ENCODE measurements around the gene NLGN1.
"Not testable (repeated sequence)": the region's sequence is repeated elsewhere in the genome, so short reads cannot be mapped to it uniquely, and the experiment has no call there.

The NLGN1 gene

DNA sequence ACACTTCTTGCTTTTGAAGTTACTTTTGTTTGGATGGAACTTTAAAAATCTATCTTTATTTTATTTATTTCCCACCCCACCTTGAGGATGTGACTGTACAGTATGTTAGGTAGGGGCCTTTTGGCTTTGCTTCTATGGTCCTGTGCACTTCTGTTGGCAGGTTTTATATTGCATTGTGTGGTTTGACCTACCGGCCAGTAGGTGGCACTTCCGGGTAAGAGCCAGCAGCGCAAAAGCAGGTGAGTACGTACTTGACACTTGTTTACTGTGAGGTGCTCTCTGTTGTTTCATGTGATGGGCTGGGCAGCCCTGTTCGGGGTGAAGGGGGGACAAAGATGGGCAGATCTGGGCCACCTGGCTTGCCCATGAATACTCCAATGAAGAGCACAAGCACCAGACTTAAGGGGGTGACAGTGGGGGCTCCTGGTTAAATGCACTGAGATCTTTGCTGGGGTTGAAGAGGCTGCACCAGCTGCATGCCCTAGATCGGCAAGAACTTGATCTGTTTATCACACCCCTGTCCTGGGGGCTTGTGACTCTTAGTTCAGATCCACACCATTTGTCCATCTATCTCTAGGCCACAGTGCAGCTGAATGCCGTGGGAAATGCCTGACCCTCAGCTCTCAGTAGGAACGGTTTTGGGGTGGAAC, 131.6 kb downstream of the NLGN1 start:
- in situ Hi-C loops (cut with HindIII; ENCODE audit: low pct_ligation_motif_present, low sequenced_read_pairs) = no loop called here

DNA sequence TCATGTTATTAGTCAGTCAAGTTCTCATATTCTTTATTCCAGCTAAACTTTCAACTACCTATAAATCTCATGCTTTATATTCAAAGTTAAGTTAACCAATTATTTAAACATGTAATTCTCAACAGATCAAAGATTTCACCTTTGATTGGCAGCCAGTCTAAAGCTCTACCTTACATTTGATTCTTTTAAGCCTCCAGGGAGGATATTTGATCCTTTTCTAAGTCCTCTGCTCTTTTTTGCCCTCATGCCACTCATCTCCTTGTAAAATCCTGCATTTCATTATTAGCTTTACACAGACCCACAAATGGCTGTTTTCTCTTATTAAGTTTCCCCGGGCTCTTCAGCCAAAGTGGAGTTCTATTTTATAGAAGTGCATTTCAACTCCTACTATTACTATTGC, 134.1 kb downstream of the NLGN1 start:
- no peaks in the 10 kb centered on the region for H3K27me3 ChIP-seq (replicated peaks)
- no peak overlapping the region for H3K27ac ChIP-seq
- TF ChIP-seq, protein P1, sequence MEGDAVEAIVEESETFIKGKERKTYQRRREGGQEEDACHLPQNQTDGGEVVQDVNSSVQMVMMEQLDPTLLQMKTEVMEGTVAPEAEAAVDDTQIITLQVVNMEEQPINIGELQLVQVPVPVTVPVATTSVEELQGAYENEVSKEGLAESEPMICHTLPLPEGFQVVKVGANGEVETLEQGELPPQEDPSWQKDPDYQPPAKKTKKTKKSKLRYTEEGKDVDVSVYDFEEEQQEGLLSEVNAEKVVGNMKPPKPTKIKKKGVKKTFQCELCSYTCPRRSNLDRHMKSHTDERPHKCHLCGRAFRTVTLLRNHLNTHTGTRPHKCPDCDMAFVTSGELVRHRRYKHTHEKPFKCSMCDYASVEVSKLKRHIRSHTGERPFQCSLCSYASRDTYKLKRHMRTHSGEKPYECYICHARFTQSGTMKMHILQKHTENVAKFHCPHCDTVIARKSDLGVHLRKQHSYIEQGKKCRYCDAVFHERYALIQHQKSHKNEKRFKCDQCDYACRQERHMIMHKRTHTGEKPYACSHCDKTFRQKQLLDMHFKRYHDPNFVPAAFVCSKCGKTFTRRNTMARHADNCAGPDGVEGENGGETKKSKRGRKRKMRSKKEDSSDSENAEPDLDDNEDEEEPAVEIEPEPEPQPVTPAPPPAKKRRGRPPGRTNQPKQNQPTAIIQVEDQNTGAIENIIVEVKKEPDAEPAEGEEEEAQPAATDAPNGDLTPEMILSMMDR (IDR thresholded peaks at IDR 0.05; ENCODE audit: low read depth, low read length, missing control alignments) = no peak
- H3K36me3 ChIP-seq (replicated peaks) = no peaks in the 10 kb centered on the region
- in situ Hi-C loops (cut with HindIII; ENCODE audit: low pct_ligation_motif_present, low sequenced_read_pairs) = no loop called here
- no peak for DNase-seq
- no peak overlapping the region for H3K4me3 ChIP-seq (ENCODE audit: low read depth, low read length)

More for the DNA sequence above, 131.6 kb downstream of the NLGN1 start:
- no peak overlapping the region for H3K4me3 ChIP-seq (ENCODE audit: low read depth, low read length)
- H3K36me3 ChIP-seq (replicated peaks) = no peaks in the 10 kb centered on the region
- DNase-seq = no peak
- H3K27me3 ChIP-seq (replicated peaks) = no peaks in the 10 kb centered on the region
- H3K27ac ChIP-seq = no peak overlapping the region
- TF ChIP-seq, protein P1 (IDR thresholded peaks at IDR 0.05; ENCODE audit: low read depth, low read length, missing control alignments) = peak; percentile 66

DNA sequence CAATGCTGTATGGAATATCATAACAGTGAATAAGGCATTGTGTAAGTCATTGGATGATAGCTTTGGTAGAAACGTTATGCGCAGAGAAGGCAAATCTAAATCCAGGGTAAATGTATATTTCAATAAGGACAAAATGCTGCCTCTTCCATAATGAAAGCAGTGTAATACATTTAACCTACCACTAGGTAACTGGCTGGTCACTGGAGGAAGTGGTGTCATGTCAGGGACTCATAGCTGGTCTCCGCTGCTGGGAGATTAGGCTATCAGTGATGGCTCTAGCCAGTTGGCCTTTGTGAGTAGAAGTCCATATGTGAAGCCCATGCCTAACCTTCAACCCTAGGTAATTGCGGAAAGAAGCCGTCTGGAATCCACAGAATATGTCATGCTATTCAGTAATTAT, 140.9 kb downstream of the NLGN1 start:
- DNase-seq = no peak
- Histone ChIP-seq H3K4me3 (ENCODE audit: low read depth, low read length) (no peak overlapping the region), H3K27ac (no peak overlapping the region), H3K27me3 (replicated peaks) (no peaks in the 10 kb centered on the region), H3K36me3 (replicated peaks) (no peaks in the 10 kb centered on the region)
- in situ Hi-C loops (cut with HindIII; ENCODE audit: low pct_ligation_motif_present, low sequenced_read_pairs) = no loop called here
- TF ChIP-seq, protein P1 (IDR thresholded peaks at IDR 0.05; ENCODE audit: low read depth, low read length, missing control alignments) = peak; percentile 36

DNA sequence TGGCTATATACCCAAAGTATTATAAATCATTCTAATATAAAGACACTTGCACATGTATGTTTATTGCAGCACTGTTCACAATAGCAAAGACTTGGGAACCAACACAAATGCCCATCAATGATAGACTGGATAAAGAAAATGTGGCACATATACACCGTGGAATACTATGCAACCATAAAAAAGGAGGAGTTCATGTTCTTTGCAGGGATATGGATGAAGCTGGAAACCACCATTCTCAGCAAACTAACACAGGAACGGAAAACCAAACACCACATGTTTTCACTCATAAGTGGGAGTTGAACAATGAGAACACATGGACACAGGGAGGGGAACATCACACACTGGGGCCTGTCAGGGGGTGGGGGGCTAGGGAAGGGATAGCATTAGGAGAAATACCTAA, 148.0 kb downstream of the NLGN1 start:
- H3K36me3 ChIP-seq (replicated peaks); H3K27me3 ChIP-seq (replicated peaks); in situ Hi-C loops (cut with HindIII; ENCODE audit: low pct_ligation_motif_present, low sequenced_read_pairs); DNase-seq; H3K4me3 ChIP-seq (ENCODE audit: low read depth, low read length); H3K27ac ChIP-seq: not testable (repeated sequence)

DNA sequence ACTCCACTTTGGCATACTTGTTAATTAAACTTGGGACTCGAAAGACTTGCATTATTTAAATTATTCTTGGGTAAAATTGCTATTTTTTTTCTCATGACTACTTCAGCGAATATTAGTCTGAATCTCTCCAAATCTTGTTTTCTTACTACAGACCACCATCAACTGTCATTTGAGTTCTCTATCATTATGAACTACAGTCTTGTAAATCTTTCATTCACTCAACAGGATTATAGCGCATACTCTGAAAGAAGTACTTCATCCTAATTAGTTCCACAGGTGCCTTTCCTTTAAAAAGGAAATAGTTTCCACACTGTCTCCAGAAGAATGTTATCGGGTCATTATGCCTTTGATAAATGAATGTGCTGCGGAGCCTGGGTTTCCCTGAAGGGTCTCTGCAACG, 149.5 kb downstream of the NLGN1 start:
- Histone ChIP-seq H3K4me3 (ENCODE audit: low read depth, low read length) (no peak overlapping the region), H3K27ac (no peak overlapping the region), H3K27me3 (replicated peaks) (no peaks in the 10 kb centered on the region), H3K36me3 (replicated peaks) (no peaks in the 10 kb centered on the region)
- in situ Hi-C loops (cut with HindIII; ENCODE audit: low pct_ligation_motif_present, low sequenced_read_pairs) = no loop called here
- no peak for DNase-seq
- TF ChIP-seq, protein P1 (IDR thresholded peaks at IDR 0.05; ENCODE audit: low read depth, low read length, missing control alignments) = no peak

DNA sequence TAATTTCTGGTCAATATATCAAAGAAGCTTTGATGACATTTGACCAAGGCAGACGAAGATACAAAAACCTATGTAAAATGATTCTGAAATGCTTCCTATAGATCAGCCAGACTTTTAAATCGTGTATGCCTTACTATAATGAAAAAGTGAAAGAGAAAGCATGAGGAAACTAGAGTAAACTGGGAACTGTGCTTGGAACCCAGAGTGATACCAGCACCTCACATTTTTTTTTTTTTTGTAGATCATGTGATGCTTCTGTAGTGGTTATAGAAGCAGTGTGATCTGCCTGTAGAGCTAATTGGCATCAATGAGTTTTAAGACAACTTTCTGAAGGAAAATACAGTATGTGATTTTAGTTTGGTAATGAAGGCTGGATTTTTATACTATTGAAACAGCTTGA, 150.7 kb downstream of the NLGN1 start:
- Histone ChIP-seq H3K36me3 (replicated peaks) (no peaks in the 10 kb centered on the region), H3K27ac (no peak overlapping the region), H3K4me3 (ENCODE audit: low read depth, low read length) (no peak overlapping the region), H3K27me3 (replicated peaks) (no peaks in the 10 kb centered on the region)
- TF ChIP-seq, protein P1 (IDR thresholded peaks at IDR 0.05; ENCODE audit: low read depth, low read length, missing control alignments) = no peak
- DNase-seq = no peak
- in situ Hi-C loops (cut with HindIII; ENCODE audit: low pct_ligation_motif_present, low sequenced_read_pairs) = no loop called here

Data from brain microvascular endothelial cell (primary cell).